ENCODE measurements around the gene PDE1C. TPM values are rescaled to one million over a fixed set of nuclear protein-coding genes. Genes with fewer than 3 reads are reported as not detected.
"Not testable (repeated sequence)": the region's sequence is repeated elsewhere in the genome, so short reads cannot be mapped to it uniquely, and the experiment has no call there.

The PDE1C gene
- total RNA-seq, 8 experiments from 2014 or later, result 0.49 to 140 (median 19.3) TPM

DNA sequence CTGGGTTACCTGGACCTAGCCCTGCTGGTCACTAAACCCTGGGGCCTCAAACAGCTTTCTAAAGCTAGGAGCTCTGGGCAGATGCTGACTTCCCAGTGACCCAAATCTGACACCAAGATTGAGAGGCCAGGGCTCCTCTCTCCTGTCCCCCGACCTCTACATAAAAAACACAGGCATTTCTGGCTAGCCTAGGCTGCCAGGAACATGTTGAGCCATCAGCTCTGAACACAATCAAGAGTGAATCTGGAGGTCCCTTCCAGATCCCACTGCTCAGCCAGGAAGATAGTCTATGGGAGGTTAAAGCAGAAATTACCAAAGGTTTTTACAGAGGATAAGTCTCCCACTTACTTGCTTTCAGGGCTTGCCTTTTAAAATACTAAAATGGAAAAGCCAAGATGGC lies 22.1 kb upstream of the PDE1C start:
- no peak overlapping the region for H3K4me3 ChIP-seq
- H3K4me1 ChIP-seq (replicated peaks in 1 of 2), result no peaks in the 10 kb centered on the region
- 40 to 67% (median 60%) methylated on average over 1 of the region's 1 CpG; no CpG with 5 or more reads in 5 of the 10 experiments for WGBS, 10 experiments
- ATAC-seq (replicated peaks in 6 of 8), result peak in 1 of 8 experiments; percentile 64
- in situ Hi-C loops (cut with MboI; ENCODE audit: low pct_unique_long_range_greater_than_20kb in 2 of 9, low sequenced_read_pairs in 9 of 9, unreplicated experiment in 9 of 9), result no loop called here
- no peak overlapping the region for H3K27ac ChIP-seq

DNA sequence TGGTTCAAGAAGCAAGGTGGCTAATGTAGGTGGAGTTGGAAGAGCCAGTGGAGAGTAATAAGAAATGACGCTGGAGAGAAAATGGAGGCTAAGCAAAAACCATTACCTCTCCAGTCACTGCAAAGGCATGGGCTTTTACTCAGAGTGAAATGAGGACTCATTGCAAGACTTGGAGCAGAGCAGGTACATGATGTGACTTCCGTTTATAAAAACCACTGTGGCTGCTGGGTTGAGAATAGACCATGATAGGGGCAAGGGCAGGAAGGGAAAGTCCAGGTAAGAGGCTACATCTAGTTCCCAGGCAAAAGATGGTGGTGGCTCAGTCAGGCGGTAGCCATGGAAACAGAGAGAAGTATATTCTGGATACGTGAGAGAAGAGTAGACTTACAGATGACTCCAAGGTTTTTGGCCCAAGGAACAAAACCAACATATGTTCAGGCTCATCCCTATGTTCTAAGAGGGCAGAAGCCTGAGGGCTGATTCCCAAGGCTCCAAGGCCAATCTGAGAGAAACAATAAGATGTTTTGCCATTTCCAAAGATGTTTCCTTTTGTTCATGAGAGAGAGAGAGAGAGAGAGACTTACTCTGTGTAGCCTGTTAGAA lies 21.5 kb upstream of the PDE1C start:
- ATAC-seq (replicated peaks in 6 of 8), result no peak

DNA sequence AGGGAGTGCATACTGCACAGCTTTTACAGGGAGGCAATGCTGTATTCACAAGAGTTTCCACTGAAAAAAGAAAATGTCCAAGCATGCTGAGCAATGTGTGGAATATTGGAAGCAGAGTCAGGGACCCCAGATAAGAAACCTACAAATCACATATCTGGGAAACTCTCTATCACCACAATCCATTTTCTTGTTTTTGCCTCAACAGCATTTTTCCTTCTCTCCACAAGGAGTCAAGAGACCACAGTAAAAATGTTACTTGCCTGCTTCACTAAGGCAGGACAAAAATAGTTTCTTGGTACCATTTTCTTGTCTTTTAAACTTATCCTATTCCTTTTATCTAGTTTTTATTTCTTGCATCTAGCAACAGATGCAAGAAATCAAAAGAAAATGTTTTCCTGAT lies 19.5 kb upstream of the PDE1C start:
- no peak for ATAC-seq (replicated peaks in 6 of 8)
- in situ Hi-C loops (cut with MboI; ENCODE audit: low pct_unique_long_range_greater_than_20kb in 2 of 9, low sequenced_read_pairs in 9 of 9, unreplicated experiment in 9 of 9), result no loop called here
- no peak overlapping the region for H3K4me3 ChIP-seq
- H3K4me1 ChIP-seq (replicated peaks in 1 of 2), result no peaks in the 10 kb centered on the region
- H3K27ac ChIP-seq, result no peak overlapping the region

More for the DNA sequence above, 21.5 kb upstream of the PDE1C start:
- WGBS, 10 experiments, result 0 to 100% (median 71%) methylated on average over 1 to 4 of the region's 4 CpGs; no CpG with 5 or more reads in 3 of the 10 experiments
- Histone ChIP-seq H3K4me3 (no peak overlapping the region), H3K27ac (no peak overlapping the region), H3K4me1 (replicated peaks in 1 of 2) (no peaks in the 10 kb centered on the region)
- in situ Hi-C loops (cut with MboI; ENCODE audit: low pct_unique_long_range_greater_than_20kb in 2 of 9, low sequenced_read_pairs in 9 of 9, unreplicated experiment in 9 of 9), result no loop called here

- in situ Hi-C loops (cut with MboI; ENCODE audit: low pct_unique_long_range_greater_than_20kb in 2 of 9, low sequenced_read_pairs in 9 of 9, unreplicated experiment in 9 of 9), result no loop called here
Measured at GRCh38 chr7:32089256-32089655, 19.0 kb upstream of the PDE1C start.

GRCh38 chr7:32088451-32088881 lies 18.3 kb upstream of the PDE1C start:
- Histone ChIP-seq H3K4me1 (replicated peaks in 1 of 2) (no peaks in the 10 kb centered on the region), H3K4me3 (no peak overlapping the region), H3K27ac (no peak overlapping the region)
- ATAC-seq (replicated peaks in 6 of 8), result peak in 5 of 8 experiments; percentile 65 to 95 (median 74)
- WGBS, 10 experiments, result 37 to 90% (median 74%) methylated on average over 2 to 14 of the region's 18 CpGs; no CpG with 5 or more reads in 2 of the 10 experiments
- in situ Hi-C loops (cut with MboI; ENCODE audit: low pct_unique_long_range_greater_than_20kb in 2 of 9, low sequenced_read_pairs in 9 of 9, unreplicated experiment in 9 of 9), result no loop called here

More at GRCh38 chr7:32089256-32089655, 19.0 kb upstream of the PDE1C start:
- WGBS, 10 experiments, result 21 to 100% (median 80%) methylated on average over 1 to 5 of the region's 5 CpGs
- H3K4me1 ChIP-seq (replicated peaks in 1 of 2), result no peaks in the 10 kb centered on the region
- H3K27ac ChIP-seq, result no peak overlapping the region
- ATAC-seq (replicated peaks in 6 of 8), result no peak
- H3K4me3 ChIP-seq, result no peak overlapping the region

GRCh38 chr7:32079510-32079909 lies 9.3 kb upstream of the PDE1C start:
- in situ Hi-C loops (cut with MboI; ENCODE audit: low pct_unique_long_range_greater_than_20kb in 2 of 9, low sequenced_read_pairs in 9 of 9, unreplicated experiment in 9 of 9), result no loop called here
- Histone ChIP-seq H3K4me1 (replicated peaks in 1 of 2) (no peaks in the 10 kb centered on the region), H3K27ac (no peak overlapping the region), H3K4me3 (no peak overlapping the region)
- ATAC-seq (replicated peaks in 6 of 8), result no peak
- WGBS, 10 experiments, result 0 to 97% (median 68%) methylated on average over 1 to 5 of the region's 6 CpGs; no CpG with 5 or more reads in 3 of the 10 experiments

- no peak overlapping the region for H3K27ac ChIP-seq
- no peaks in the 10 kb centered on the region for H3K4me1 ChIP-seq (replicated peaks in 1 of 2)
- WGBS, 10 experiments, result 25 to 75% (median 58%) methylated on average over 1 to 2 of the region's 2 CpGs; no CpG with 5 or more reads in 1 of the 10 experiments
- in situ Hi-C loops (cut with MboI; ENCODE audit: low pct_unique_long_range_greater_than_20kb in 2 of 9, low sequenced_read_pairs in 9 of 9, unreplicated experiment in 9 of 9), result no loop called here
- no peak overlapping the region for H3K4me3 ChIP-seq
- ATAC-seq (replicated peaks in 6 of 8), result no peak
Measured at GRCh38 chr7:32078824-32079223, 8.6 kb upstream of the PDE1C start.

DNA sequence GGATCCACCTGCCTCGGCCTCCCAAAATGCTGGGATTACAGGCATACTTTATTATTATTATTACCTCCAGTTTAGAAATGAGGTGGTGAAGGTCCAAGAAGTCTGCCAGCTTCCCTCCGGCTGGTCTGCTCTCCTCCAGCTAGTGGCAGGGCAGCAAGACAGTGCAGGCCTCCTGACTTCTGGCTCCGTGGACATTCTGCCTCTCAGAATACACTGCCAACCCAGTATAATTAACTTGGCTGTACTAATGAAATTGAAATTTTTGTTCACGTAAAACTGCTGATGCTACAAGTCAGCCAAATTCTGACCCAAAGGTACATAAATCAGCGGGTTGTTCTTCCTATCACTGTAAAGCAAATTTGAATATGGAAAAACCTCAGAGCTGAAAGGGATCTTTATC lies 7.6 kb upstream of the PDE1C start:
- H3K4me3 ChIP-seq, result no peak overlapping the region
- no peaks in the 10 kb centered on the region for H3K4me1 ChIP-seq (replicated peaks in 1 of 2)
- in situ Hi-C loops (cut with MboI; ENCODE audit: low pct_unique_long_range_greater_than_20kb in 2 of 9, low sequenced_read_pairs in 9 of 9, unreplicated experiment in 9 of 9), result no loop called here
- ATAC-seq (replicated peaks in 6 of 8), result no peak
- H3K27ac ChIP-seq, result no peak overlapping the region
- WGBS, 10 experiments, result 58 to 100% (median 91%) methylated on average over 1 to 5 of the region's 5 CpGs; no CpG with 5 or more reads in 2 of the 10 experiments

GRCh38 chr7:32076802-32077201 lies 6.6 kb upstream of the PDE1C start:
- H3K4me1 ChIP-seq (replicated peaks in 1 of 2); in situ Hi-C loops (cut with MboI; ENCODE audit: low pct_unique_long_range_greater_than_20kb in 2 of 9, low sequenced_read_pairs in 9 of 9, unreplicated experiment in 9 of 9); H3K27ac ChIP-seq; H3K4me3 ChIP-seq: not testable (repeated sequence)
- WGBS, 10 experiments, result 0 to 100% (median 40%) methylated on average over 1 to 3 of the region's 5 CpGs; no CpG with 5 or more reads in 3 of the 10 experiments
- ATAC-seq (replicated peaks in 6 of 8), result peak in 1 of 8 experiments; percentile 20

- ATAC-seq (replicated peaks in 6 of 8), result no peak
- in situ Hi-C loops (cut with MboI; ENCODE audit: low pct_unique_long_range_greater_than_20kb in 2 of 9, low sequenced_read_pairs in 9 of 9, unreplicated experiment in 9 of 9), result no loop called here
- WGBS, 10 experiments, result 44 to 100% (median 100%) methylated on average over 1 to 3 of the region's 4 CpGs; no CpG with 5 or more reads in 4 of the 10 experiments
- H3K4me1 ChIP-seq (replicated peaks in 1 of 2), result no peaks in the 10 kb centered on the region
- H3K4me3 ChIP-seq, result no peak overlapping the region
- no peak overlapping the region for H3K27ac ChIP-seq
Measured at GRCh38 chr7:32075612-32076011, 5.4 kb upstream of the PDE1C start.

- Histone ChIP-seq H3K4me1 (replicated peaks in 1 of 2) (peaks cover 0 to 1% of the 10 kb centered on the region in 2 donors), H3K27ac (no peak overlapping the region), H3K4me3 (no peak overlapping the region)
- 20 to 90% (median 50%) methylated on average over 1 to 7 of the region's 9 CpGs; no CpG with 5 or more reads in 2 of the 10 experiments for WGBS, 10 experiments
- no peak for ATAC-seq (replicated peaks in 6 of 8)
- in situ Hi-C loops (cut with MboI; ENCODE audit: low pct_unique_long_range_greater_than_20kb in 2 of 9, low sequenced_read_pairs in 9 of 9, unreplicated experiment in 9 of 9), result no loop called here
Measured at GRCh38 chr7:32074787-32075585, 4.8 kb upstream of the PDE1C start.

GRCh38 chr7:32073533-32073932 lies 3.3 kb upstream of the PDE1C start:
- Histone ChIP-seq H3K4me1 (replicated peaks in 1 of 2) (peaks cover 0 to 4% of the 10 kb centered on the region in 2 donors), H3K4me3 (no peak overlapping the region), H3K27ac (no peak overlapping the region)
- in situ Hi-C loops (cut with MboI; ENCODE audit: low pct_unique_long_range_greater_than_20kb in 2 of 9, low sequenced_read_pairs in 9 of 9, unreplicated experiment in 9 of 9), result no loop called here
- WGBS, 10 experiments, result 0 to 100% (median 40%) methylated on average over 1 of the region's 1 CpG; no CpG with 5 or more reads in 1 of the 10 experiments
- no peak for ATAC-seq (replicated peaks in 6 of 8)

- Histone ChIP-seq H3K4me1 (replicated peaks in 1 of 2) (peaks cover 0 to 4% of the 10 kb centered on the region in 2 donors), H3K4me3 (no peak overlapping the region), H3K27ac (no peak overlapping the region)
- in situ Hi-C loops (cut with MboI; ENCODE audit: low pct_unique_long_range_greater_than_20kb in 2 of 9, low sequenced_read_pairs in 9 of 9, unreplicated experiment in 9 of 9), result no loop called here
- ATAC-seq (replicated peaks in 6 of 8), result peak in 1 of 8 experiments; percentile 1
- WGBS, 10 experiments, result 25 to 83% (median 67%) methylated on average over 1 to 2 of the region's 2 CpGs; no CpG with 5 or more reads in 3 of the 10 experiments
Measured at GRCh38 chr7:32072397-32072796, 2.2 kb upstream of the PDE1C start.
